ENCODE results near the gene MAPK8IP3.
A peak's percentile ranks its signal among the peaks of the same experiment; 100 is the strongest.

Gene MAPK8IP3

DNA sequence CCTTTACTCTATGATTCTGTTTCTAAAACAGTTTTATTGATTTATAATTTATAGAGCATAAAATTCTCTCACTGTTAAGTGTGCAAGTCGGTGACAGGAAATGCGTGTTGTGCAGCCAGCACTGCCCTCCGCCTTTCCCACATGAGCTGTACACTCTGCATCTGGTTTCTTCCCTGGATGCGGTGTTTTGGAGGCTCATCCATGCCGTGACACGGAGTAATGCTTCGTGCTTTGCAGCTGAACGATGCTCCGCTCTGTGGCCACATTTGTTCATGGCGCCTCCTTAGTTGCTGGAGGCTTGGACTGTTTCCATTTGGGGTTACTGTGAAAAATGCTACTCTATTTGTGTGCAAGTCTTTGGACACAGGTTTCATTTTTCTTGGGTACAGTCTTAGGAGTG is 94.7 kb downstream of the MAPK8IP3 start:
- DNase-seq (ENCODE audit: low read depth in 1 of 2, low spot score in 1 of 2) = no peak

DNA sequence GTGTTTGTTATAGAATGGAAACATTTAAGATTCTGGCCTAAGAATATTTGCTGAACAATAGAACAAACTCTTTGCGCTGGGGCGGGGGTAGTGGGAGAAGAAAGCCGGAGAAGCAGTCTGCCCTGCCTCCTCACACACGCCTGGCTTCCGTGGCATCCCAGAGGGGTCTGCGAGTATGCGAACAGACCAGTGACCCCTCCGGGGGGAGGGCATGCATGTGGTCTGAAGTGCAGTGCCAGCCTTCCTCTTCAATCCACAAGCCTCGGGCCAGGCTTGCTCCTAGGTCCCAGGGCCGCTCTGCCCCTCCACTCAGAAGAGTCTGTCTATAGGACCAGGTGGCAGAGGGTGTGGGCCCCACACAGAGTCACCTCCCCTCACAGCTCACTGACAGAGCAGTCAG is 101.6 kb downstream of the MAPK8IP3 start:
- no peak for DNase-seq (ENCODE audit: low read depth in 1 of 2, low spot score in 1 of 2)

- no peak for DNase-seq (ENCODE audit: low read depth in 1 of 2, low spot score in 1 of 2)
These were observed 102.7 kb downstream of the MAPK8IP3 start for GRCh38 chr16:1808691-1809090.

- no peak for DNase-seq (ENCODE audit: low read depth in 1 of 2, low spot score in 1 of 2)
These were observed 103.3 kb downstream of the MAPK8IP3 start for GRCh38 chr16:1809281-1809801.

GRCh38 chr16:1810106-1810505 is 104.1 kb downstream of the MAPK8IP3 start:
- no peak for DNase-seq (ENCODE audit: low read depth in 1 of 2, low spot score in 1 of 2)

DNA sequence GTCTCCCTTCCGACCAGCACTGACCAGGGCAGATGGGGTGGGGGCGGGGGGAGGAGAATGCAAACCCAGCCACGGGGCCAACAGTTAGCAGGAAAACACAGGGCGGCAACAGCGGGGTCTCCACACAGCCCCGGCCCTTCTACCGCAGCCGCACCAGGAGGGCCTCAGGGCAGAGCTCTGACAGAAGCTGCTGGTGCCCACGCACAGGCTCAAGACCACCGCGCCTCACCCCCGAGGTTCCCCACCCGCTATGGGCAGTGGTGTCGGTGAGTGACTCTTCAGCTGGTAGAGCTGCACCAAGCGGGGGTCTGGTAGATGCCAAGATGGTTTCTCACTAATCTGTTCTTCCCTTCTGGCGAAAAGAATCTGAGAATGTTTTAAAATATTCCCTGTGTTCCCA is 104.5 kb downstream of the MAPK8IP3 start:
- DNase-seq (ENCODE audit: low read depth in 1 of 2, low spot score in 1 of 2) = no peak

- DNase-seq (ENCODE audit: low read depth in 1 of 2, low spot score in 1 of 2) = peak in 1 of 2 donors; percentile 28
These were observed 106.8 kb downstream of the MAPK8IP3 start for GRCh38 chr16:1812732-1813163.

DNA sequence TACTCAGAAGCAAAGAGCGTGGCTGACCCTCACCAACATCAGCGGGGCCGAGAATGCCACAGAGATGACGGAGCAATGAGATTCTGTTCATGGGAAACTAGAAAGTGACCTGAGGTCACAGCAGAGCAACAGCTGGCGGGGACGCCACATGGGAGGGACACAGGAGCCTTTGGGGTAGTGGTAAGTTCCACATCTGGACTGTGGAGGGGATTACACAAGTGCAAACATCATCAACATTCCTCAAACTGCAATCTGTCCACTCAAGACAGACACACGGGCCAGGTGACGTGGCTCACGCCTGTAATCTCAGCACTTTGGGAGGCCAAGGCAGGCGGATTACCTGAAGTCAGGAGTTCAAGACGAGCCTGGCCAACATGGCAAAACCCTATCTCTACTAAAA is 109.5 kb downstream of the MAPK8IP3 start:
- no peak for DNase-seq (ENCODE audit: low read depth in 1 of 2, low spot score in 1 of 2)

DNA sequence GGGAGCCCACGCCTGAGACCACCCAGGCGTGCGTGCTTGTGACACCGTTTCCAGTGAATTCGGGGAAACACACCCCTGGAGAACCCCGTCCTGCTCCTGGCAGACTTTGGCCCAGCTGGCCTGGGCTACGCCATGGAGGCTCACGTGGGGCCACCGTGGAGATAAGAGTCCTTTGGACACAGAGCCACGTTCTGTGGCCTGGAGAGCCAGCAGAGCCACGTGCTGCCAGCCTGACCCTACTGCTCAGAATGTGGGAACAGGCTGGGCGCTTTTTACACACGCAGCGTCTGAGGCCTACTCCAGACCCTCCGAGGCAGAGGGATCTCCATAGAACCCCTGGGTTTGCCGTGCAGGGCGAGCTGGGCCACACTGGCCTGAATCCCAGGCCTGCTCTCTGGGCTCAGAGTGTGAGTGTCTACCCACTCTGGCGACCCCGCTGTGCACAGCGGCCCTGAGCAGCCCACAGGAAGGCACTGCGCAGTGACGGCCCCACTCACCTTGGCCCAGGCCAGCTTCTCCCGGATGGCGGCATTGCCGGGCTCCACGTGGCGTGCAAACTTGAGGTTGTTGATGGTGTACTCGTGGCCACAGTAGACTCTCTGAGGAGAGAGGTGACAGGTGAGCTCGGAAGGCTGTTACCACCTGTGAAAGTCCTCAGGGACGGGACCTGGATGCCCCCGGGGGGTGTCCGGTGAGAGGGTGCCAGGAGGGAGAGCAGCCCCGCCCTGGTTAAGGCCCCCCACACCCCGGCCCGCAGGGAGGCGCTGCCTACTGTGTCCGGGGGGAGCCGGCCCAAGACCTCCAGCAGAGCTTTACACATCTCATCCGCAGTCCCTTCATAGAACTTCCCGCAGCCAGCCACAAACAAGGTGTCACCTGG is 110.6 kb downstream of the MAPK8IP3 start:
- no peak for DNase-seq (ENCODE audit: low read depth in 1 of 2, low spot score in 1 of 2)

DNA sequence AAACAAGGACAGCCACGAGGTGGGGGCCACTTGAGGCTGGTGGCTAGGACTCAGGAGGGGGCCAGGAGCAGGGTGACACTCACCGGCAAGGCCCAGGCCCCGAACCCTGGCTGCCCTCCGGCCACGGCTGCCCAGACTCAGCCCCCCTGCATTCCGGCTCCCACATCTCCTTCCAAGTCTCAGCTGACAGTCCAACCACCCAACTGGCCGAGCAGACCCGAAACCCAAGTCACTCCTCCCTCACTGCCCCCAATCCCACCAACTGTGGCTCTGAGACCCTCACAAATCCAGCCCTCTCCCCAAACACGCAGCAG is 111.2 kb downstream of the MAPK8IP3 start:
- DNase-seq (ENCODE audit: low read depth in 1 of 2, low spot score in 1 of 2) = no peak

GRCh38 chr16:1817716-1818115 is 111.7 kb downstream of the MAPK8IP3 start:
- DNase-seq (ENCODE audit: low read depth in 1 of 2, low spot score in 1 of 2) = no peak

GRCh38 chr16:1818204-1818872 is 112.3 kb downstream of the MAPK8IP3 start:
- DNase-seq (ENCODE audit: low read depth in 1 of 2, low spot score in 1 of 2) = no peak

GRCh38 chr16:1818873-1819525 is 113.0 kb downstream of the MAPK8IP3 start:
- DNase-seq (ENCODE audit: low read depth in 1 of 2, low spot score in 1 of 2) = no peak

GRCh38 chr16:1819611-1820010 is 113.6 kb downstream of the MAPK8IP3 start:
- DNase-seq (ENCODE audit: low read depth in 1 of 2, low spot score in 1 of 2) = no peak
